ENCODE data around the gene GOLIM4.
"Not testable (repeated sequence)": the region's sequence is repeated elsewhere in the genome, so short reads cannot be mapped to it uniquely, and the experiment has no call there.

The GOLIM4 gene

DNA sequence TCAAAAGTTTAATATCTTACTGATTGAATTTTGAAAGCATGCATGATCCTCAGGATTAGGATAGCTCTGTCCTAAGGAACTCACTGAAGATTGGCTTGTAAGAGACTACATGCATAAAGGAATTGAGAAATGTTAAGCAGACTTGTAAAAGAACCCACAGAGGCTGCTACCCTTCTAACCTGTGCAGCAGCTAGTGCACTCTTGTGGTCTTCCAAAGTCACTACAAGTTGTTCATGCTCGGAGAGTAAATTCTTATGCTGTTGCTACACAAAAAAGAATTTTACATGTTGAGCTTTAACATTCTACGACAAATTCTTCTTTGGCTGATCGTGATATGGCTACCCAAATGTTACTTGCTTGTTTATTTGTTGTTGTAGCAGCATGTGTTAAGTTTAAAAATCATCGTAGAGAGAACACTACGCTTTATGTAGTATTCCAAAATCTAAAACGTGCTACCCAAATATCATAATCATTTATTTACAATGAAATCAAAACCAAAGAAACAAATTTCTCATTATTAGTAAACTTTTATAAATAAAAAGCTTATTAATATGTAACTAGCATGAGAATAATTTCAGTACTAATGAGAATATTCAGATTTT lies 55.0 kb downstream of the GOLIM4 start:
- peak; percentile 67 to 73 for DNase-seq

DNA sequence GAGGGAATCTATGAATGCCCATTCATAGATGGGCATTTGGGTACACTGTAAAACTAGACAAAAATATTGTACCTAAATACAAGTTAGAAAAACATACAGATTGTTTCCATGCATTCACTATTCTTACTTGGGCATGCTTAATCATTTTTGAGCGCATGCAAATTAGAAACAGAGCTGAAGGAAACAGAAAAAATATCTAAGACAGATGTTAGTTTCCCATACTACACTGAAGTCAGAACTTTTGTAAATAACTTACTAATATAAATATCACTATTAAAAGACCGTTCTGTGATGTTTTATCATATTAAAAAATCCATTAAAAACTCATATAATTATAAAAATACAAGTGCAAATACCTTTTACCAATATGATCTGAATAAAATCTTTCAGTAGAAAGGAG lies 58.7 kb downstream of the GOLIM4 start:
- no peak for DNase-seq

DNA sequence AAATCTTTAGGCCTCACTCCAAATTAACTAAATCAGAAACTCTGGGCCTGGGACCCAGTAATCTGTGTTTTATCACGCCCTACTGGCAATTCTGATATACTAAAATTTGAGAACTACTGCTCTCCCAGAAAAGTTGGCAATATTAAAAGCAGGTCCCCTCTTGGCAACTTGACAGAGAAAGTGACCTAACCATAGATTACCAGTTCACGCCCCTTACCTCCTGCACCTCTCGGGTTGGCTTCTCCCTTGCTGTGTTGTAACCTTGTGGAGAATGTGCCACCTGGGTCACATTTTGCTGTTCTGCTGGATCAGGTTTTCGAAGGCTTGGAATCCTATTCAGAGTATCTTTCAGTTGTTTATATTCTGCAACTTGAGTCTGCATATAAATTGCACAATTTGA lies 59.1 kb downstream of the GOLIM4 start:
- DNase-seq = no peak

DNA sequence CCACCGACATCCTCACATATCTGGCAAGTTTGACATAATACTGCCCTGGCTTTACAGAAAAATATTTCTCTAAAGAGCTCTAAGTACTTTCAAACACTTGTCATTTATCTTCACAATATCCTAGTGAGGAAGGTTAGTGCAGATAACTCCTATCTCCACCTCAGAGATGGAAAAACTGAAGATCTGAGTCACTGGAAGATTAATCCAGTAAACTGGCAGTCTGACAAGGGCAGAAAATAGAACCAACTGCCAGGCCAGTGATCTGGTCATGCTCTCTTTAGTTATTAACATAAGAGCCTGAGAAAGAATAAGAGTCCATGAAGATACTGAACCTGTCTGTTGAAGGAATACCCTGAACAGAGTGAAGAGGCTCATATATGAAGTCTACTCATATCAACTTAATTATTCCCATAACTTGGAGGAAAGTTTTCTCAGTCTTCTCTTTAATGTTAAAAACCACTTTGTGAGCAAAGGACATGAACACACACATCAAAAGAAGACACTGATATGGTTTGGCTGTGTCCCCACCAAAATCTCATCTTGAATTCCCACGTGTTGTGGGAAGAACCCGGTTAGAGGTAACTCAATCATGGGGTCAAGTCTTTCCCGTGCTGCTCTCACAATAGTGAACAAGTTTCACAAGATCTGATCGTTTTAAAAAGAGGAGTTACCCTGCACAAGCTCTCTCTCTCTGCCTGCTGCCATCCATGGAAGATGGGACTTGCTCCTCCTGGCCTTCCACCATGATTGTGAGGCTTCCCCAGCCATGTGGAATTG lies 61.4 kb downstream of the GOLIM4 start:
- peak in 1 of 2 experiments; percentile 51 for DNase-seq

DNA sequence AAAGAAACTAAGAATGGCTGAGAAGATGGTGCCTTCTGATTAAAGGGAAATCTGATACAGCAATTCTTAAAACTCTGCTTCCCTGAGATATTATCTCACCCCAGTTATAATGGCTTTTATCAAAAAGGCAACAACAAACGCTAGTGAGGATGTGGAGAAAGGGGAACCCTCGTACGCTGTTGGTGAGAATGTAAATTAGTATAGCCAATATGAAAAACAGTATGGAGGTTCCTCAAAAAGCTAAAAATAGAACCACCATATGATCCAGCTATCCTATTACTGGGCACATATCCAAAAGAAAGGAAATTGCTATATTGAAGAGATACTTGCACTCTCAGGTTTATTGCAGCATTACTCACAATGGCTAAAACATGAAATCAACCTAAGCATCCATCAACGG lies 65.1 kb downstream of the GOLIM4 start:
- no peak for DNase-seq

DNA sequence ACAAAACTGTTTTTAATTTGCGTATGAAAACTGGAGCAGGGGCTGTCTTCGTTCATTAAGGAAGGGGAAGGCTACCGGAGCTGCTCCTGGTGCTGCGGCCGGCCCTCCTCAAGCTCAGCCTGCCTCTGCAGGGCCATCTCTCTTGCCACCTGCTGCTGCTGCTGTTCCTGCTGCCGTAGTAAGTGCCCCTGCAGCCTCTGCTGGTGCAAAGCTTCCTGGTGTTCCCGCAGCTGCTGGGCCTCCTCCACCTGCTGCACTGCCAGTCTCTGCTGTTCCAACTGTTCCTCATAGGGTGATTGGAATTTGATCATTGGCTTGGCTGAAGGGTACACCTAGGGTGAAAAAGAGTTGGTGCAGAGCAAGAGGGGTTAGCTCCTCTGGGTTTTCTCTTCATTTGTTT lies 66.0 kb downstream of the GOLIM4 start:
- no peak for DNase-seq

DNA sequence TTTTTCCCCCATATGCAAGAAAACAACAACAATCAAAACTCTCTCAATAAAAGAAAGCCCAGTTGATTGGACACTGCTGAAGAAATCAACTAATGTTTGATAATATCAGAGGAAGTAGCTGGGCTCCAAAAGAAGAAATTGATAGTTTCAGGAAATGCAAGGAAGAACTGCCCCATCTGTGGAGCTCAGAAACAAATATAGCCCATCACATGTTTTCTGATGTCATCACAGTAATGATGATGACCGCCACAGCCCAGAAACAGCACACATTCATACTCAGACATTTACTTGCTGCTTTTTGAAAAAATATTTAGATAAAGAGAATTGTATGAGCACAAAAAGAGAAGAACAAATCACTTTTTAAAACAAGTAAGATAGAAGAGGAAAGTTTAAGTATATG lies 67.6 kb downstream of the GOLIM4 start:
- no peak for DNase-seq

DNA sequence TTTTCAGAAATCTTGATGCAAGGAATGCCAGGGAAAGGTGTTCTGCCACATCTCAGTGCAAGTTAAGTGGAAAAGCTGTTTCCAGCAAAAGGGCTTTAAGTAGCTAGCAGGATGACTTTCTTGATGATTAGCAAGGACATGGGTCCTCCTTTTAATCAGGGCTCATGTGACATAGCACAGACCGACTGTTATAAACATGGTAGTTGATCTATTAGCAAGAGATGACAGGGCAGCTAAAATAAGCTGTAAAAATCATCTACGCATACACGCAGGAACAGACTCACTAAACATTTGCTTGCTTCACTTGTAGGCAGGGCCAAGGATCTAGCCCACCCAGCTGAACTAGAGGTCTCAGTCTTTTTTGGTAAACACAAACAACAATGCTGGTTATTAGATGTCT lies 69.0 kb downstream of the GOLIM4 start:
- no peak for DNase-seq

DNA sequence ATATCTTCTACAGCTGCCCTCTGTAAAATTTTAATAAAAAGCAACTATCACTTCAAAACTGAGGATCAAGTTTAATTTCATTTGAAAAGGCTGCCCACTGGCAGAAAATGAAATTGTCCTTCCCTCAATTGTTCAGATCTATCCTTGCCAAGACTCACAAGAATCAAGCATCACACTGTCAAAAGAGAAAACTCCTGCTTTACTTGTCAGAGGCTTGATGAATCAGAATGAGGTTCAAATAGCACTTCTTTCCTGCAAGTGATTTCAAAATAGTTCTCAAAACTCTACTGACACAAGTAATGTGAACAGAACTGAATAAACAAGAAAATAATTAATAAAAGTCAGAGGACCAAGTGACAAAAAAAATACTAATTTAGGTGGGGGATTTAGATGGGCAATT lies 70.6 kb downstream of the GOLIM4 start:
- DNase-seq = no peak

DNA sequence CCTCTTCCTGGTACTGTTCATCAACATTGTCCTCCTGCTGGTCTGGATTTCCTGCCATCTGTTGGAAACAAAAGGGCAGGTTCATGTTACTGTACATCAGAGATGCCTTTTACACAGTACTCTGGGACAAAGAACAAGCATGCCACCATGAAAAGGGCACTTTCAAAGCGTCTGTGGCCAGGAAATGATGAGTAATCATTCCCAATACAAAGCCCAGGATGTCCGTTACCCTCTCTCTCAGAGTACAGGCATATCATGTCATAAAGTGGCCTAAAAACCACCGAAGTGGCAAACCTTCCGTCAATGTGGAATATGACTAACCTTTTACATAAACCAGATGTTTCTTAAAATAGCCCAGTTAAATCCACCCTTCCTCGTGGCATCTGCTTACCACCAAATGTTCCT lies 71.2 kb downstream of the GOLIM4 start:
- DNase-seq = no peak

DNA sequence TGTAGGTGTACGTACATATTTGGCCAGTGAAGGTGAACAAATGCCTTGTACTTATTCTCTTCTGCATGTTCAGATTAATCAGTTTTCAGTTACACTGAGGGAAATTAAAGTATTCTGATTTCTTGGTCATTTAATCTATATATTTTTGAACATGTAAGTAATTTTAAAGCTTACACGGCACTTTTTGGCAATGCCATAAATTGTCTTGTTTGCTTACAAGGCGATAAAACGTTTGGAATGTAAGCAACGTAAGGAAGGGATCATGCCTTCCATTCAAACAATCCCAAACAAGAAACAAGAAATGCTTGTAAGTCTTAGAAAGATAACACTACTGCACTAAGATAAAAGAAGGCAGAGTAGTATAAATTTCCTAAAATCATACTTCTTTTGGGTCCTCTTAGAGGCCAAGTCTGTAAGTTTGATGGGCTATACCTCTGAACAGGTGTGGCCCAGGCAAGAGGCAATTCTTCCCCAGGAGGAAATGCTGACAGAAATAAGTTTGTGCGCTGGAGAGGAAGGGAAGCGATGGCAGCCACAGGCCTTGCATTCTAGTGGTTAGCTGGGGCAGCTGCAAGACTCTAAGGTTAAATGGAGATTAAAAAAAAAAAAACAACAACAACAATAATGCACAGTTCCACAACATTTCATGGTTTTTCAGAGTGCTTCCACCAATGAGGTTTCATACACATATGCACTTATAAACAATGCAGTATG lies 73.8 kb downstream of the GOLIM4 start:
- no peak for DNase-seq

DNA sequence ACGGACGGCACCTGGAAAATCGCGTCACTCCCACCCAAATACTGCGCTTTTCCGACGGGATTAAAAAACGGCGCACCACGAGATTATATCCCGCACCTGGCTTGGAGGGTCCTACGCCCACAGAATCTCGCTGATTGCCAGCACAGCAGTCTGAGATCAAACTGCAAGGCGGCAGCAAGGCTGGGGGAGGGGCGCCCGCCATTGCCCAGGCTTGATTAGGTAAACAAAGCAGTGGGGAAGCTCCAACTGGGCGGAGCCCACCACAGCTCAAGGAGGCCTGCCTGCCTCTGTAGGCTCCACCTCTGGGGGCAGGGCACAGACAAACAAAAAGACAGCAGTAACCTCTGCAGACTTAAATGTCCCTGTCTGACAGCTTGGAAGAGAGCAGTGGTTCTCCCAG lies 84.4 kb downstream of the GOLIM4 start:
- DNase-seq = not testable (repeated sequence)

DNA sequence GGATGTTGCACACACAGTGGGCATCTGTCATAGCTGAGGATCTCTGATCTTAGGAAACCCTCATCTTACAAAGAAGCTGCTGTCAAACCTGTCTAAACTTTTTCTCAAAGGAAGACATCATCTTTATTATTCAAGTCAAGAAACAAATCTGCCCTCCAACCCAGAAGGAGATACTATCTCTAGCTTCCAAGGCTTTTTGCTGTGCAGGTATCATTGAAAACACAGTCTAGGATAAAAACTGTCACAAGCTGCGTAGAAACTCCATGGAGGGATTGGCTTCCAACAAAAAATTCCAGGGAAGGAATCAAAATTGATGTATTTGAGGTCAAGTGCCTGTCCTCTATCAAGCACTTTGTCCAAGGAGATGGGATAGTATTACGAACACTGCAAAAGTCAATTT lies 89.1 kb downstream of the GOLIM4 start:
- no peak for DNase-seq

DNA sequence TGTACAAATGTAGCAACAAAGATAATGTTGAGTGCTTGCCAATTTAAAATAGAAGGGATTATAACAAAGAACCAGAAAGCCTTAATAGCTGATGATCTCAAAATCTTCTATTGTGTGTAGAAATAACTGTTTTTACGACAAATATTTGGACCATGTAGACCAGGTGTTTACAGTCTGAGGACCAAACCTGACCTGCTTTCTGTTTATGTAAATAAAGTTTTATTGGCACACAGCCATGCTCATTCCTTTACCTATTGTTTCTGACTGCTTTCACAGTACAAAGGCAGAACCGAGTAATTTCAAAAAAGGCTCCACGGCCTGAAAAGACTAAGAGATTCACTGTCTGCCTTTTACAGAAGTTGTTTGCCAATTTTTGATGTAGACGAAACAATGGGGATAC lies 91.8 kb downstream of the GOLIM4 start:
- DNase-seq = no peak

DNA sequence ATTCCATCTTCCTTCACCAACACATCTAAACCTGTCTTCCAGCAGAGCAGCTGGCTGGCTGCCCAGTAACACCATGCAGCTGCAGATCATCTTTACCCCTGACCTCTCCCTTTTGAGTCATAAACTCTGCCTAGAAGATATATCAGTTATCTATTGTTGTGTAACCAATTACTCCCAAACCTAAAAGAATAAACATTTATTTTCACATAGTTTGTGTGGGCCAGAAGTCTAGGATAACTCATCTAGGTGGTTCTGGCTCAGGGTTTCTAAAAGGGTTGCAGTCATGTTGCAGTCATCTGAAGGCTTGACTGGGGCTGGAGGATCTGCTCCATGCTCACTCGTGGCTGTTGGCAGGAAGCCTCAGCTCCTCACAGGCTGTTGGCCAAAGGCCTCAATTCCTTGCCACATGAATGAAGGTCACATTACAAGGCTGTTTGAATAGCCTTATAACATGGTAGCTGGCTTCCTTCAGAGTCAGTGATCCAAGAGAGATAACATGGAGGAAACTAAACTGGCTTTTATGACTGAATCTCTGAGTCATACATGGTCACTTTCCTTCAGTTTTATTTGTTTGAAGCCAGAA lies 92.8 kb downstream of the GOLIM4 start:
- peak; percentile 79 to 93 for DNase-seq

DNA sequence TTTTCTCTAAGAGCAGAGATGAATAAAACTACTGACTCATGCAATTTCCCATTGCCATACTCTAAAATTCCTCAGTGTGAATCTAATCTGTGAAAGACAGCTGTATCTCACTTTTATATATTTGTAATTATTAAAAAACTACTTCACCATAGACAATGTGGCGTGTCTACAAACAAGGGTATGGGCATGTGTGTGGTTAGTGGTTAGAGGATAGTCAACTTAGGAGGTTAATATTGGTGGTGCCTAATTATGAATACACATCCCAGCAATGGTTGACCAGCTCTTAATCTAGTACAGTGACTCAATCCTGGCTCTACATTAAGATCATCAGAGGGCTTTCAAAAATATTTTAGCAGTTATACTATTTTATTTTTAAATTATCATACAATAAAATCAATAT lies 94.5 kb downstream of the GOLIM4 start:
- no peak for DNase-seq

DNA sequence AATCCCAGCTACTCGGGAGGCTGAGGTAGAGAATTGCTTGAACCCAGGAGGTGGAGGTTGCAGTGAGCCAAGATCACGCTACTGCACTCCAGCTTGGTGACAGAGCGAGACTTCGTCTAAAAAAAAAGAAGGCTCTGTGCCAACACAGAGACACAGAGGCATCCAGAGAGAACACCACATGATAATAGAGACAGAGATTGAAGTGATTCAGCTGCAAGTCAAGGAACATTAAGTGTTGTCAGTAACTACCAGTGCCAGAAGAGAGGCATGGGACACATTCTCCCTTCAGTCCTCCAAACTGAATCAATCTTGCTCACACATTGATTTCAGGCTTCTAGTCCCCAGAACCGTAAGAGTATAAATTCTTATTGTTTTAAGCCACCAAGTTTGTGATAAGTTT lies 97.5 kb downstream of the GOLIM4 start:
- DNase-seq = no peak

DNA sequence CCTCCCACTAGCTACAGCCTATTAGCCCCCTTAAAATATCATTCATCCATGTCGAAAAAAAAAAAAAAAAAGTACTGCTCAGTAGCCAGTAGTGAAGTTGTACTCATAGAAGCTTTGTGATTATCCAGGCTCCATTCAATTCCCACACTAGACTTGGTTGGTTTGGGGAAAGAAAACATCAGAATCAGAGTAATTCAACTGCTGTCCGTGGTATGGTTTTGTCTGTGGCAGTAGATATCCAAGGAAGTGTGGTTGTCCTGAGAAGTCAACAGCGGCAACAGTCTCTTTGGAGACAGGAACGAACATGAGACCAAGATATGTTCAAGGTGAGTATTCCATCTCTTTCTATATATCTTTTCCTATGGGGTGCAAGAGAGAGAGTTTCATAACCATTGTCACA lies 99.2 kb downstream of the GOLIM4 start:
- DNase-seq = no peak

DNA sequence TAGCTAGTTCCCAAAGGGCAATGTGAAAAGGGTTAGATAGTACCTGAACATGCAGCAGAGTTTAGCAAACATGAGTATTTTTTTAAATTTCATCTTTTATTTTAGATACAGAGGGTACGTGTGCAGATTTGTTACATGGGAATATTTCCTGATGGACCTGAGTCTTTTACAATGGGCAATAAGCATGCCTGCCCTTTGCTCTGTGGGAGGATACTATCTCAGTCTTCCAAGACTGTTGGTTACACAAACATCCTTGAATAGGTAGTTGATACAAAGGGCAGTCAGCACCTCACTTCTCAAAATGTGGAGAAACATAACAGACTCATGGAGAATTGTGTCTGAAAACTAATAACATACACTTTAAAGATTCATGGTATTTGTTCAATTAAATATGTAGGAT lies 103.3 kb downstream of the GOLIM4 start:
- no peak for DNase-seq

DNA sequence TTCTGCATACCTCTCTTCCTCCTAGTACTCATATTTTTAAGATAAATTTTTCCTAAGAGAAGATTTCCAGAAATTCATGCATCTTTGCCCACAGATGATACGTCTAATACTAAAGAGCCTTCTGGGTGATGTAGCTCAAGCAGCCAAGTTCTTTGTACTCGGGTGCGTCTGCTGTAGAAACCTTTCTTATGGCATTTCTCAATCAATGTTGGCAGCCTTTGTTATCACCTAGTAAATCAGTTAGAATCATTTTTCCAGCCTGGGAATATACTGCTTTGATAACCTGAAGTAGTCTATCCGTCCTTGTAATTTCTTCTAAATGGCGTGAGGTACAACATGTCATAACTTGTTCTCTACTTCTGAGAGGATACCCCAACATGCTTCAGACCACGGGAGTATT lies 104.5 kb downstream of the GOLIM4 start:
- no peak for DNase-seq

DNA sequence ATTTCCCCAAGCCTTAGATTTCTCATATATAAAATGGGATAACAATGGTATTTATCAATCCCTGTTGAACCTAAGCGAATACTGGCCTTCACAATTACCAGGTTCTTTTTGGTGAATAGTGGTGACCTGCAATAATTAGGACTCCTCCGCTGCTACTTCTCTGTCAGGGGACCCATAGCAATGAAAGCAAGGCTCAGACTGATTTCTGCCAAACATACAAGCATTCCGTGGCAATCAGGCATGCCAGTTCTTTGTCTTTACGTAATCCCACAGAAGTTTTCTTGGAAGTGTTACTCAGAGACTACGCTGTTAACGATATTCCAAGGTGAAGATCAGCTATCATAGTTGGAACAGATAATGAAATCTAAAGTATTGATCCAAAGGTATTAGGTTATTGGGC lies 105.7 kb downstream of the GOLIM4 start:
- no peak for DNase-seq

DNA sequence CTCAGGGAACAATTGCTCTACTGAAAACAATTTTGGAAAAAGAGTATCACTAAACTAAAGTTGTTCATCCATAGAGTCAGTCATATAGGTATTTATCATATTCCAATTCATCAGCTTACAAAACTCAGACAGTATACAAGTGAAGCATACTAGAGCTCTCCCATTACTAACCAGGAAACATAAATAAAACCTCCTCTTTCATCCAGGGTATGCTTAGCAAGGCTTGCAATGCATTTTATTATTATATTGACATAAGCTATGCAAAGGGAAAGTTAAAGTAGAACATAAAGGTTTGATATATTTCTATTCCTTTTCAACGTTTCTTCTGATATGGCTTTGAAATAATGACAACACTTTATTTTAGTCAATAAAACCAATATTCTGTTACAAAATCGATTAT lies 106.7 kb downstream of the GOLIM4 start:
- no peak for DNase-seq

DNA sequence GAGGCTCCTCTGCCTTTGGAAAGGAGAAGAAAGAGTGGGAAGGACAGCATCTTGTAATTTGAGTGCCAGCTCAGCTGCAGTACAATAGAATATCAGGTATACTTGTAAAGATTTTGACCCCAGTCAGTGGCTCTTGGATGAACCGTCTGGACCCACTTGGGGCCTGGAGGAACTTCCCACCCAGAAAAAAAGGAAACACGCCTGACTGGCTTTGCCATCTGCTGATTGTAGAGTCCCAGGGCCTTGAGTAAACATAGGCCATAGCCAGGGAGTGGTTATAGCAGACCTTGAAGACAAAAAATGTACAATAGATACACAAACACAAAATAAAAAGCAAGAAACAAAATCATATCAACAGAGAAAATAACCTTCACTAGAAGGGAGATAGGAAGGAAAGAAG lies 112.1 kb downstream of the GOLIM4 start:
- no peak for DNase-seq

DNA sequence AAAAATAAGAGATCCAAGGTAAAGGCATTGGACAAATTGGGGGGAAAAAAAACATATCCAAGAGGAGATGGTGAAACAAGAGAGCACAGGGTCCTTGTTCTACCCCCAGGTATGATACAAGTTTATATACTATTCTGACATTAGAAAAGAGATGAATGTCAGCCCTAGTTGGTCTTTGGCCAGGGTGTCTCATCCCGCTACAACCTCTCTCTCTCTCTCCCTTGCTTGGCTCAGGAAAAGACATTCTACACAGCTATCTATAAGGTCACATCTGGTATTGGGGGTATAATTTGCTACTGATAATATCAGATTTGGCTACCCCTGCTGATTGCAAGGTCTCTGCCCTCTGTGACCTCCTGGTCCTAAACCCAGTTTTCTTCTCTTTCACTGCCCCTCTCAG lies 117.2 kb downstream of the GOLIM4 start:
- no peak for DNase-seq

Measured in NCI-H446 (cell line).